Measurements from ENCODE around the gene WNK2.

DNA sequence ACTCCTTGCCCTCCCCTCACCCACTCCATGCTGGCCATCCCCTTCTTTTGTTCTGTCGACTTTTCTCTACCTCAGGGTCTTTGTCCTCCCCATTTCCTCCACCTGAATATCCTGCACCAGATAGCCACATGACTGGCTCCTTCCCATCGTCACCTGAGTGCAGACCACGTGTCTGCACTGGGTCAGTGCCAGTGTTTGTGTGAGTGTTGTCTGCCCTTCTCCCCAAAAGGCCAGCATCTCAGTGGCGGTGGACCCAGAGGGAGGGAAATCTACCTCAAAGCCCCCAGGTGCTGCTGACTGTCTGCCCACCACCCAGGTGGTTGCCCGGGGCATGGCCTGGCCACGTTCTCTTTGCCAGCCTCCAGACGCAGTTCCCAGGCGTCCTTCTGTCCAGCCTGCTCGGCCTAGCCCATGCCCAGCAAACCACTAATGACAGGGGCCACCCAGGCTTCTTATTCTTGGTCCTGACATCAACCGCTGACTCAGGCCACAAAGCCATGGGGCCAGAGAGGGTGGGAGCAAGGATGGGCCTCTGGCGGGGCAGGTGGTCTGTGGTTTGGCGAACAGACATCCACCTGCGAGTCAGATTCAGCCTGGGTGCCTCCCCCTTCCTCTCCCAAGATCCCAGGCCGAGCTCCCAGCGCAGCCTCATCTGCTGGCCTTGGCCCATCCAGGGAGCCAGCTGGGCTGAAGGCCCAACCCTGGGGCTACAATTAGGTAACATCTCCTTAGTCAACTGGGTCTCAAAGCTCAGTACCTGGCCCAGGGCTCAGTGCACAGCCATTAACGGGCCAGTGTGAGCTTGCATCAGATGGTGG, 44.4 kb upstream of the WNK2 start:
- TF ChIP-seq POLR2A (IDR thresholded peaks at IDR 0.05; ENCODE audit: low read length) (no peak), CTCF (IDR thresholded peaks at IDR 0.05) (no peak), FOSB (CRISPR knock-in tag; IDR thresholded peaks at IDR 0.05) (no peak)
